ENCODE results near the gene ALKAL2.

GRCh38 chr2:289362-290089 lies 1.6 kb upstream of the ALKAL2 start:
- TF ChIP-seq, protein P1, sequence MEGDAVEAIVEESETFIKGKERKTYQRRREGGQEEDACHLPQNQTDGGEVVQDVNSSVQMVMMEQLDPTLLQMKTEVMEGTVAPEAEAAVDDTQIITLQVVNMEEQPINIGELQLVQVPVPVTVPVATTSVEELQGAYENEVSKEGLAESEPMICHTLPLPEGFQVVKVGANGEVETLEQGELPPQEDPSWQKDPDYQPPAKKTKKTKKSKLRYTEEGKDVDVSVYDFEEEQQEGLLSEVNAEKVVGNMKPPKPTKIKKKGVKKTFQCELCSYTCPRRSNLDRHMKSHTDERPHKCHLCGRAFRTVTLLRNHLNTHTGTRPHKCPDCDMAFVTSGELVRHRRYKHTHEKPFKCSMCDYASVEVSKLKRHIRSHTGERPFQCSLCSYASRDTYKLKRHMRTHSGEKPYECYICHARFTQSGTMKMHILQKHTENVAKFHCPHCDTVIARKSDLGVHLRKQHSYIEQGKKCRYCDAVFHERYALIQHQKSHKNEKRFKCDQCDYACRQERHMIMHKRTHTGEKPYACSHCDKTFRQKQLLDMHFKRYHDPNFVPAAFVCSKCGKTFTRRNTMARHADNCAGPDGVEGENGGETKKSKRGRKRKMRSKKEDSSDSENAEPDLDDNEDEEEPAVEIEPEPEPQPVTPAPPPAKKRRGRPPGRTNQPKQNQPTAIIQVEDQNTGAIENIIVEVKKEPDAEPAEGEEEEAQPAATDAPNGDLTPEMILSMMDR (IDR thresholded peaks at IDR 0.05), result no peak
- no peak for TF ChIP-seq POLR2A (IDR thresholded peaks at IDR 0.05)

Measured in lower leg skin (tissue), 3 donors.